Epithelial cell of esophagus (primary cell): Measurements from ENCODE around the gene SLC9A5.

Experiments
- DNase-seq: peaks from one replicate; pipeline ENCODE4 v3.0.0; 2010; ENCODE audit warnings: low read depth
- H3K4me3 ChIP-seq: 2 replicates; pipeline ENCODE4 v1.5.1; 2011; ENCODE audit warnings: mild to moderate bottlenecking, low read length, control low read depth
- CTCF ChIP-seq: IDR thresholded peaks from 2 replicates; pipeline ENCODE4 v1.5.1; 2011; ENCODE audit warnings: low read depth, mild to moderate bottlenecking, low read length, control low read depth, inconsistent platforms; ENCODE audit not compliant: insufficient read depth; ENCODE audit errors: missing control alignments

The SLC9A5 gene

DNA sequence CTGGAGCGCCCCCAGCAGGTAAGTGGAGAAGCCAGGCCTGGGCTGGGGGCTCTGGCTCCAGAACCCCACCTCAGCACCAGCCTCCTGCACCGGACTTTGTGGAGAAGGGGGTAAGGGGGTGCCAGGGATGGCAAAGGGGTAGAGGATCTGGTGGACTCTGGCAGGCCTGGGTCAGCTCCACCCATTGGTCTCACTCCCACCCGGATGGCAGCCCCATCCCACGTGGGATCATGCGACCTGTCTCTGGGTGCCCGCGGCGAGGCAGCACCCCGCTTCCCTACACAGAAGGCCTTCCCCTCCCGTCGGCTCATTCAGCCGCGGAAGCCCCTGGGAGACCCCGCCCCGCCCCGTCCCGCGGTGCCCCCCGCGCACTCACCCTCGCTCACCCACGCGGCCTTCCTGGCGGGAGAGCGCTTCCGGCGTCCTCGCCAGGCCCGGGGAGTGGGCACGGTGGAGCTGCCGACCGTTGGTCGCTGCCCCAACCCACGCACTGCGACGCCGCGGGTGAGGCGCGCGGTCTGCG lies 30.1 kb downstream of the SLC9A5 start:
- TF ChIP-seq CTCF: peak; percentile 56
- no peak for DNase-seq
- peak overlapping the region; percentile 78 for H3K4me3 ChIP-seq

DNA sequence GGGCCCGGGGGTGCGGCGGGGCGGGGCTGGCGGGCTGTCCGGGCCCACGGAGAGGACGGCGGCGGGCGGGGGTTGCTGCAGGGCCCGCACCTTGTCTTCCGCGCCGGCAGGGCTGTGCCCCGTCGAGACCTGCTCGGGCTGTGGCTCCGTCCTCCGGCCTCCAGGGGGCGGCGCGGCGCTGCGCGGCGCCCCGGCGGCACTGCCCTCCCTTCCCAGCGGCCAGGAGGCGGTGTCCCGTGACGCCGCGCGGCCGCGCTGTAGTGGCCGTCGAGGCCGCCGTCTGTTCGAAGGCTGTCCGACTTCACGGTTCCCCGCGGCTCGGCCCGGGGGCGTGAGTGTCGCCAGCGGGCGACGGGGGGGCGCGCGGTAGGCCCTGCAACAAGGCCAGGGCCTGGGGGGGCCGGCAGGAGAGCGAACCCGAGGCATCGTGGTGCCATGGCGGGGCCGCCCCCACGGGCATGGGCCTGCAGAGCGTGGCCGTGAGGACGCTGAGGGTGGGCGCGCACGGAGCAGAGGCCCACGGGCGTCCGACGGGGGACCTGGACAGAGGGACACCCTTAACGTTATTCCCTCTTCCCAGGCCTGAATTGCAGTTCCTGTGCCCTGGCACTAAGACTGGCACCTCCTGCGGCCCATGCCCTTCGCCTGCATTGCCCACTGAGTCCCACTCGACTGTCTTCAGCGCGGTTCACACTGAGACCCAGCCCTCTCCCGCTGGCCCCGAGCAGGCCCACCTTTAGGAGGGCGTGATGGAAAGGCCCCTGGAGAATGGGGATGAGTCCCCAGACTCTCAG lies 30.7 kb downstream of the SLC9A5 start, which contains the start of gene PLEKHG4:
PLEKHG4 (plus strand) TSS at position 237 of the 794 bp plus-strand sequence; CDS start at position 750, 513 bp downstream.
- peak within 1 kb of the TSS; percentile 78 for H3K4me3 ChIP-seq
- DNase-seq: peak; percentile 78
- peak; percentile 42 for TF ChIP-seq CTCF

GRCh38 chr16:67280090-67281015 lies 31.6 kb downstream of the SLC9A5 start:
- no peak for TF ChIP-seq CTCF
- H3K4me3 ChIP-seq: peak overlapping the region; percentile 49
- DNase-seq: no peak

- H3K4me3 ChIP-seq: no peak overlapping the region
- no peak for TF ChIP-seq CTCF
- no peak for DNase-seq
Observed at GRCh38 chr16:67281536-67282446, 33.0 kb downstream of the SLC9A5 start.

DNA sequence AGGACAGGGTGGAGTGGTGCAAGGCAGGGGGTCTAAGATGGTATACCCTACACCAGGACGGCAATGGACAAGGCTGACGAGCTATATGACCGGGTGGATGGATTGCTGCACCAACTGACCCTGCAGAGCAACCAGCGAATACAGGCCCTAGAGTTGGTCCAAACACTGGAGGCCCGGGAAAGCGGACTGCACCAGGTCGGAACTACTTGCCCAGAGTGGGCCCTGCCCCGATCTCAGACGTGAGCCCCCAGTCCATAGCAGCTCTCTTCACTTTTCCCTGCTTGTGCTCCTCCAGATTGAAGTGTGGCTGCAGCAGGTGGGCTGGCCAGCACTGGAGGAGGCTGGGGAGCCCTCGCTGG lies 33.6 kb downstream of the SLC9A5 start:
- H3K4me3 ChIP-seq: no peak overlapping the region
- no peak for TF ChIP-seq CTCF
- DNase-seq: no peak
